Mesenchymal stem cell (in vitro differentiated cells and primary cell): ENCODE measurements around the gene COL6A1.

Experiments
- DNase-seq: peaks from one replicate; pipeline ENCODE4 v3.0.0-alpha.2; 2013
- H2AFZ ChIP-seq: one replicate; pipeline ENCODE4 v1.6.1; 2013; ENCODE audit warnings: low read depth, mild to moderate bottlenecking, control low read depth, inconsistent platforms, low read length, moderate library complexity
- H2AK5ac ChIP-seq: 2 replicates; pipeline ENCODE4 v1.6.1; 2013; ENCODE audit warnings: low read length, moderate library complexity, mild to moderate bottlenecking, inconsistent platforms; ENCODE audit not compliant: severe bottlenecking
- H2BK120ac ChIP-seq: one replicate; pipeline ENCODE4 v1.6.1; 2013; ENCODE audit warnings: low read depth, mild to moderate bottlenecking, inconsistent platforms, low read length, moderate library complexity
- H2BK12ac ChIP-seq, 2 experiments: one replicate each; pipeline ENCODE4 v1.6.1; 2013; ENCODE audit warnings: inconsistent platforms in 2 of 2, low read length in 2 of 2, mild to moderate bottlenecking in 2 of 2, moderate library complexity in 2 of 2, control low read depth in 1 of 2
- H2BK15ac ChIP-seq: one replicate; pipeline ENCODE4 v1.6.1; 2013; ENCODE audit warnings: mild to moderate bottlenecking, low read depth, inconsistent platforms; ENCODE audit not compliant: poor library complexity, severe bottlenecking
- H2BK5ac ChIP-seq: 2 replicates; pipeline ENCODE4 v1.6.1; 2013; ENCODE audit warnings: low read depth, mild to moderate bottlenecking, low read length, control low read depth, inconsistent platforms; ENCODE audit not compliant: poor library complexity, severe bottlenecking
- H3K14ac ChIP-seq, 2 experiments: one replicate each; pipeline ENCODE4 v1.6.1; 2013; ENCODE audit warnings: inconsistent platforms in 2 of 2, low read length in 2 of 2, control low read depth in 1 of 2, mild to moderate bottlenecking in 1 of 2, moderate library complexity in 1 of 2
- H3K18ac ChIP-seq, 2 experiments: one replicate each; pipeline ENCODE4 v1.6.1; 2013; ENCODE audit warnings: inconsistent platforms in 2 of 2, low read length in 2 of 2, control low read depth in 1 of 2, low read depth in 1 of 2, mild to moderate bottlenecking in 1 of 2
- H3K23ac ChIP-seq, 2 experiments: one replicate each; pipeline ENCODE4 v1.6.1; 2013; ENCODE audit warnings: inconsistent platforms in 2 of 2, low read length in 2 of 2, mild to moderate bottlenecking in 2 of 2, moderate library complexity in 2 of 2, control low read depth in 1 of 2
- H3K27ac ChIP-seq: 2 replicates; pipeline ENCODE4 v1.5.1; 2013; ENCODE audit warnings: mild to moderate bottlenecking, moderate library complexity, low read length, control low read depth, inconsistent platforms; ENCODE audit not compliant: poor library complexity, severe bottlenecking
- H3K27me3 ChIP-seq, 2 experiments: 2 replicates each; pipeline versions ENCODE4 v1.6.1 to v1.7.0; 2013; ENCODE audit warnings: low read length in 2 of 2, mild to moderate bottlenecking in 2 of 2, moderate library complexity in 2 of 2, control low read depth in 1 of 2, inconsistent platforms in 1 of 2; ENCODE audit not compliant: control insufficient read depth in 1 of 2, insufficient read depth in 1 of 2
- H3K36me3 ChIP-seq, 2 experiments: 2 replicates each; pipeline versions ENCODE4 v1.6.1 to v1.7.0; 2013; ENCODE audit warnings: low read length in 2 of 2, control low read depth in 1 of 2, inconsistent platforms in 1 of 2, low read depth in 1 of 2, mild to moderate bottlenecking in 1 of 2; ENCODE audit not compliant: insufficient read depth in 2 of 2, control insufficient read depth in 1 of 2
- H3K4ac ChIP-seq, 2 experiments: one replicate each; pipeline ENCODE4 v1.6.1; 2013; ENCODE audit warnings: inconsistent platforms in 2 of 2, low read length in 2 of 2, mild to moderate bottlenecking in 2 of 2, moderate library complexity in 2 of 2, control low read depth in 1 of 2, low read depth in 1 of 2
- H3K4me1 ChIP-seq: 2 replicates; pipeline ENCODE4 v1.6.1; 2013; ENCODE audit warnings: low read depth, low read length, control low read depth; ENCODE audit not compliant: control insufficient read depth, insufficient read depth
- H3K4me2 ChIP-seq: 2 replicates; pipeline ENCODE4 v1.6.1; 2013; ENCODE audit warnings: low read length, mild to moderate bottlenecking, inconsistent platforms; ENCODE audit not compliant: poor library complexity, severe bottlenecking
- H3K4me3 ChIP-seq, 2 experiments: 2 replicates each; pipeline versions ENCODE4 v1.5.1 to v1.7.0; 2013; ENCODE audit warnings: low read length in 2 of 2, mild to moderate bottlenecking in 2 of 2, control low read depth in 1 of 2, low read depth in 1 of 2; ENCODE audit not compliant: insufficient read depth in 1 of 2
- H3K79me1 ChIP-seq: replicated peaks from 2 replicates; pipeline ENCODE4 v1.6.1; 2013; ENCODE audit warnings: mild to moderate bottlenecking, control low read depth, low read length, inconsistent platforms; ENCODE audit not compliant: poor library complexity, severe bottlenecking
- H3K9ac ChIP-seq: 2 replicates; pipeline ENCODE4 v1.7.0; 2013; ENCODE audit warnings: mild to moderate bottlenecking, low read length, moderate library complexity
- H3K9me3 ChIP-seq: 2 replicates; pipeline ENCODE4 v1.7.0; 2013; ENCODE audit warnings: mild to moderate bottlenecking, low read length; ENCODE audit not compliant: control insufficient read depth
- H4K8ac ChIP-seq: one replicate; pipeline ENCODE4 v1.6.1; 2013; ENCODE audit warnings: inconsistent platforms, mild to moderate bottlenecking, low read length, moderate library complexity
- H4K91ac ChIP-seq: one replicate; pipeline ENCODE4 v1.6.1; 2013; ENCODE audit warnings: mild to moderate bottlenecking, low read length, inconsistent platforms
- WGBS: methylation state at CpG from one replicate; pipeline ENCODE4 v1.1.7; 2013; ENCODE audit warnings: mixed read lengths; 5-methylcytosine and 5-hydroxymethylcytosine counted together

COL6A1 gene

GRCh38 chr21:46000731-46001641 is 19.4 kb downstream of the COL6A1 start:
- no peak overlapping the region for H4K91ac ChIP-seq
- no peaks in the 10 kb centered on the region for H3K27me3 ChIP-seq
- no peak overlapping the region for H3K27ac ChIP-seq
- H3K9me3 ChIP-seq, result peaks cover 21% of the 10 kb centered on the region
- H3K4me1 ChIP-seq, result peaks cover 6% of the 10 kb centered on the region
- no peak overlapping the region for H2AK5ac ChIP-seq
- H3K14ac ChIP-seq, result no peak overlapping the region
- H2BK15ac ChIP-seq, result no peak overlapping the region
- H2BK5ac ChIP-seq, result no peak overlapping the region
- no peak overlapping the region for H3K4me3 ChIP-seq
- H2BK120ac ChIP-seq, result no peak overlapping the region
- no peak overlapping the region for H3K4me2 ChIP-seq
- no peak overlapping the region for H3K23ac ChIP-seq
- peak overlapping the region in 1 of 2 experiments; percentile 41 for H3K18ac ChIP-seq
- H3K79me1 ChIP-seq, result peaks cover 20% of the 10 kb centered on the region
- peaks cover 89 to 97% of the 10 kb centered on the region in 2 experiments for H3K36me3 ChIP-seq
- H4K8ac ChIP-seq, result no peak overlapping the region
- 93% methylated on average over 44 of the region's 44 CpGs for whole genome bisulfite sequencing
- no peak overlapping the region for H2BK12ac ChIP-seq
- no peak overlapping the region for H3K4ac ChIP-seq
- no peak overlapping the region for H3K9ac ChIP-seq
- DNase-seq, result no peak
- no peak overlapping the region for H2AFZ ChIP-seq

- Histone ChIP-seq H3K9me3 (peaks cover 21% of the 10 kb centered on the region), H3K4me2 (no peak overlapping the region), H3K79me1 (peaks cover 11% of the 10 kb centered on the region), H3K4me3 (no peak overlapping the region), H3K27me3 (no peaks in the 10 kb centered on the region), H3K36me3 (peaks cover 79 to 90% of the 10 kb centered on the region in 2 experiments), H3K23ac (no peak overlapping the region), H3K27ac (no peak overlapping the region), H3K18ac (peak overlapping the region in 1 of 2 experiments; percentile 35), H4K8ac (peak overlapping the region; percentile 31), H2BK15ac (no peak overlapping the region), H2AFZ (no peak overlapping the region), H2AK5ac (no peak overlapping the region), H3K4ac (no peak overlapping the region), H4K91ac (peak overlapping the region; percentile 35), H3K4me1 (no peaks in the 10 kb centered on the region), H2BK5ac (no peak overlapping the region), H3K14ac (no peak overlapping the region), H2BK12ac (no peak overlapping the region), H3K9ac (no peak overlapping the region), H2BK120ac (no peak overlapping the region)
- no peak for DNase-seq
- 97% methylated on average over 51 of the region's 51 CpGs for WGBS
Observed at GRCh38 chr21:46001821-46002681, 20.5 kb downstream of the COL6A1 start.

GRCh38 chr21:46002841-46003574 is 21.4 kb downstream of the COL6A1 start:
- no peak for DNase-seq
- Histone ChIP-seq H3K9me3 (peaks cover 21% of the 10 kb centered on the region), H3K18ac (no peak overlapping the region), H3K9ac (no peak overlapping the region), H4K8ac (peak overlapping the region; percentile 19), H3K36me3 (peaks cover 69 to 80% of the 10 kb centered on the region in 2 experiments), H3K27ac (no peak overlapping the region), H2BK15ac (no peak overlapping the region), H3K14ac (no peak overlapping the region), H3K27me3 (no peaks in the 10 kb centered on the region), H3K79me1 (peaks cover 11% of the 10 kb centered on the region), H3K4ac (peak overlapping the region in 1 of 2 experiments; percentile 26), H3K4me2 (no peak overlapping the region), H3K4me1 (no peaks in the 10 kb centered on the region), H2AFZ (no peak overlapping the region), H2AK5ac (no peak overlapping the region), H4K91ac (no peak overlapping the region), H2BK120ac (no peak overlapping the region), H3K4me3 (peak overlapping the region in 1 of 2 experiments; percentile 5), H3K23ac (no peak overlapping the region), H2BK12ac (no peak overlapping the region), H2BK5ac (no peak overlapping the region)
- WGBS, result 95% methylated on average over 51 of the region's 54 CpGs
